ENCODE data around the gene NPIPA7.
"Not testable (repeated sequence)": the region's sequence is repeated elsewhere in the genome, so short reads cannot be mapped to it uniquely, and the experiment has no call there.

The NPIPA7 gene

DNA sequence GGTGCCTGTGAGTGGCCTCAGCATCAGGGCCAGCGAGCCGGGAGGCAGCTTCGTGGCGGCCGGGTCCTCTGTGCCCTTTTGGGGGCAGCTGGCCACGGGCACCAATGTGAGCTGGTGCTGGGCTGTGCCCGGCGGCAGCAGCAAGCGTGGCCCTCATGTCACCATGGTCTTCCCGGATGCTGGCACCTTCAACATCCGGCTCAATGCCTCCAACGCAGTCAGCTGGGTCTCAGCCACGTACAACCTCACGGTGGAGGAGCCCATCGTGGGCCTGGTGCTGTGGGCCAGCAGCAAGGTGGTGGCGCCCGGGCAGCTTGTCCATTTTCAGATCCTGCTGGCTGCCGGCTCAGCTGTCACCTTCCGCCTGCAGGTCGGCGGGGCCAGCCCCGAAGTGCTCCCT is 13.1 kb upstream of the NPIPA7 start:
- H3K18ac ChIP-seq (ENCODE audit: low read depth in 1 of 2, low read length in 2 of 2); H3K14ac ChIP-seq (ENCODE audit: low read length in 2 of 2); H2AFZ ChIP-seq (ENCODE audit: low read depth, low read length); H3K4ac ChIP-seq (ENCODE audit: low read depth in 1 of 2, low read length in 2 of 2); H3K9me3 ChIP-seq (ENCODE audit: control insufficient read depth, low read length); H3K79me1 ChIP-seq (replicated peaks; ENCODE audit: low read length, poor library complexity, severe bottlenecking); H3K36me3 ChIP-seq (ENCODE audit: control insufficient read depth in 1 of 2, insufficient read depth in 2 of 2, low read depth in 1 of 2, low read length in 2 of 2); H2BK15ac ChIP-seq (ENCODE audit: low read depth, poor library complexity, severe bottlenecking); H3K27me3 ChIP-seq (ENCODE audit: control insufficient read depth in 1 of 2, insufficient read depth in 1 of 2, low read length in 2 of 2); H4K8ac ChIP-seq (ENCODE audit: low read length); H3K4me3 ChIP-seq (ENCODE audit: insufficient read depth in 1 of 2, low read depth in 1 of 2, low read length in 2 of 2); H2BK12ac ChIP-seq (ENCODE audit: low read length in 2 of 2); H2AK5ac ChIP-seq (ENCODE audit: low read length, severe bottlenecking); H4K91ac ChIP-seq (ENCODE audit: low read length); H3K23ac ChIP-seq (ENCODE audit: low read length in 2 of 2); H2BK120ac ChIP-seq (ENCODE audit: low read depth, low read length); H3K9ac ChIP-seq (ENCODE audit: low read length); H3K4me1 ChIP-seq (ENCODE audit: control insufficient read depth, insufficient read depth, low read depth, low read length); H3K27ac ChIP-seq (ENCODE audit: low read length, poor library complexity, severe bottlenecking); DNase-seq; H3K4me2 ChIP-seq (ENCODE audit: low read length, poor library complexity, severe bottlenecking); H2BK5ac ChIP-seq (ENCODE audit: low read depth, low read length, poor library complexity, severe bottlenecking): not testable (repeated sequence)
- no CpG with 5 or more reads among the region's 22 CpGs for WGBS

DNA sequence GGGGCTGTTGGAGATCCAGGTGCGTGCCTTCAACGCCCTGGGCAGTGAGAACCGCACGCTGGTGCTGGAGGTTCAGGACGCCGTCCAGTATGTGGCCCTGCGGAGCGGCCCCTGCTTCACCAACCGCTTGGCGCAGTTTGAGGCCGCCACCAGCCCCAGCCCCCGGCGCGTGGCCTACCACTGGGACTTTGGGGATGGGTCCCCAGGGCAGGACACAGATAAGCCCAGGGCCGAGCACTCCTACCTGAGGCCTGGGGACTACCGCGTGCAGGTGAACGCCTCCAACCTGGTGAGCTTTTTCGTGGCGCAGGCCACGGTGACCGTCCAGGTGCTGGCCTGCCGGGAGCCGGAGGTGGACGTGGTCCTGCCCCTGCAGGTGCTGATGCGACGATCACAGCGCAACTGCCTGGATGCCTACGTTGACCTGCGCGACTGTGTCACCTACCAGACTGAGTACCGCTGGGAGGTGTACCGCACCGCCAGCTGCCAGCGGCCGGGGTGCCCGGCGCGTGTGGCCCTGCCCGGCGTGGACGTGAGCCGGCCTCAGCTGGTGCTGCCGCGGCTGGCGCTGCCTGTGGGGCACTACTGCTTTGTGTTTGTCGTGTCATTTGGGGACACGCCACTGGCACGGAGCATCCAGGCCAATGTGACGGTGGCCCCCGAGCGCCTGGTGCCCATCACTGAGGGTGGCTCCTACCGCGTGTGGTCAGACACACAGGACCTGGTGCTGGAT is 12.2 kb upstream of the NPIPA7 start:
- not testable (repeated sequence) for H3K4me1 ChIP-seq (ENCODE audit: control insufficient read depth, insufficient read depth, low read depth, low read length); H4K91ac ChIP-seq (ENCODE audit: low read length)

DNA sequence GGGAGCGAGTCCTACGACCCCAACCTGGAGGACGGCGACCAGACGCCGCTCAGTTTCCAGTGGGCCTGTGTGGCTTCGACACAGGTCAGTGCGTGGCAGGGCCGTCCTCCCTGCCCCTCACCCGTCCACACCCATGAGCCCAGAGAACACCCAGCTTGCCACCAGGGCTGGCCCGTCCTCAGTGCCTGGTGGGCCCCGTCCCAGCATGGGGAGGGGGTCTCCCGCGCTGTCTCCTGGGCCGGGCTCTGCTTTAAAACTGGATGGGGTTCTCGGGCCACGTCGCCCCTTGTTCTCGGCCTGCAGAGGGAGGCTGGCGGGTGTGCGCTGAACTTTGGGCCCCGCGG is 11.7 kb upstream of the NPIPA7 start:
- H3K4me1 ChIP-seq (ENCODE audit: control insufficient read depth, insufficient read depth, low read depth, low read length); H3K4ac ChIP-seq (ENCODE audit: low read depth in 1 of 2, low read length in 2 of 2); H3K4me2 ChIP-seq (ENCODE audit: low read length, poor library complexity, severe bottlenecking); H3K18ac ChIP-seq (ENCODE audit: low read depth in 1 of 2, low read length in 2 of 2); H2AFZ ChIP-seq (ENCODE audit: low read depth, low read length); H4K91ac ChIP-seq (ENCODE audit: low read length); H3K14ac ChIP-seq (ENCODE audit: low read length in 2 of 2); H2BK120ac ChIP-seq (ENCODE audit: low read depth, low read length); H3K27me3 ChIP-seq (ENCODE audit: control insufficient read depth in 1 of 2, insufficient read depth in 1 of 2, low read length in 2 of 2); DNase-seq; H2BK15ac ChIP-seq (ENCODE audit: low read depth, poor library complexity, severe bottlenecking); H4K8ac ChIP-seq (ENCODE audit: low read length); H3K9me3 ChIP-seq (ENCODE audit: control insufficient read depth, low read length); H3K36me3 ChIP-seq (ENCODE audit: control insufficient read depth in 1 of 2, insufficient read depth in 2 of 2, low read depth in 1 of 2, low read length in 2 of 2); H3K9ac ChIP-seq (ENCODE audit: low read length); H3K4me3 ChIP-seq (ENCODE audit: insufficient read depth in 1 of 2, low read depth in 1 of 2, low read length in 2 of 2); H2BK12ac ChIP-seq (ENCODE audit: low read length in 2 of 2); H2BK5ac ChIP-seq (ENCODE audit: low read depth, low read length, poor library complexity, severe bottlenecking); H3K23ac ChIP-seq (ENCODE audit: low read length in 2 of 2); H3K27ac ChIP-seq (ENCODE audit: low read length, poor library complexity, severe bottlenecking); H3K79me1 ChIP-seq (replicated peaks; ENCODE audit: low read length, poor library complexity, severe bottlenecking); H2AK5ac ChIP-seq (ENCODE audit: low read length, severe bottlenecking): not testable (repeated sequence)
- WGBS: no CpG with 5 or more reads among the region's 23 CpGs

More for the DNA sequence above, 12.2 kb upstream of the NPIPA7 start:
- not testable (repeated sequence) for H3K9ac ChIP-seq (ENCODE audit: low read length); H3K4me3 ChIP-seq (ENCODE audit: insufficient read depth in 1 of 2, low read depth in 1 of 2, low read length in 2 of 2); H3K27ac ChIP-seq (ENCODE audit: low read length, poor library complexity, severe bottlenecking); H4K8ac ChIP-seq (ENCODE audit: low read length); H3K79me1 ChIP-seq (replicated peaks; ENCODE audit: low read length, poor library complexity, severe bottlenecking); H2BK15ac ChIP-seq (ENCODE audit: low read depth, poor library complexity, severe bottlenecking); H2BK120ac ChIP-seq (ENCODE audit: low read depth, low read length); H3K14ac ChIP-seq (ENCODE audit: low read length in 2 of 2); H3K9me3 ChIP-seq (ENCODE audit: control insufficient read depth, low read length); H2BK5ac ChIP-seq (ENCODE audit: low read depth, low read length, poor library complexity, severe bottlenecking); H2AK5ac ChIP-seq (ENCODE audit: low read length, severe bottlenecking); H2AFZ ChIP-seq (ENCODE audit: low read depth, low read length); H3K18ac ChIP-seq (ENCODE audit: low read depth in 1 of 2, low read length in 2 of 2); H3K4ac ChIP-seq (ENCODE audit: low read depth in 1 of 2, low read length in 2 of 2); H2BK12ac ChIP-seq (ENCODE audit: low read length in 2 of 2); H3K27me3 ChIP-seq (ENCODE audit: control insufficient read depth in 1 of 2, insufficient read depth in 1 of 2, low read length in 2 of 2); H3K36me3 ChIP-seq (ENCODE audit: control insufficient read depth in 1 of 2, insufficient read depth in 2 of 2, low read depth in 1 of 2, low read length in 2 of 2); H3K4me2 ChIP-seq (ENCODE audit: low read length, poor library complexity, severe bottlenecking); DNase-seq; H3K23ac ChIP-seq (ENCODE audit: low read length in 2 of 2)
- 97% methylated on average over 11 of the region's 54 CpGs for WGBS

DNA sequence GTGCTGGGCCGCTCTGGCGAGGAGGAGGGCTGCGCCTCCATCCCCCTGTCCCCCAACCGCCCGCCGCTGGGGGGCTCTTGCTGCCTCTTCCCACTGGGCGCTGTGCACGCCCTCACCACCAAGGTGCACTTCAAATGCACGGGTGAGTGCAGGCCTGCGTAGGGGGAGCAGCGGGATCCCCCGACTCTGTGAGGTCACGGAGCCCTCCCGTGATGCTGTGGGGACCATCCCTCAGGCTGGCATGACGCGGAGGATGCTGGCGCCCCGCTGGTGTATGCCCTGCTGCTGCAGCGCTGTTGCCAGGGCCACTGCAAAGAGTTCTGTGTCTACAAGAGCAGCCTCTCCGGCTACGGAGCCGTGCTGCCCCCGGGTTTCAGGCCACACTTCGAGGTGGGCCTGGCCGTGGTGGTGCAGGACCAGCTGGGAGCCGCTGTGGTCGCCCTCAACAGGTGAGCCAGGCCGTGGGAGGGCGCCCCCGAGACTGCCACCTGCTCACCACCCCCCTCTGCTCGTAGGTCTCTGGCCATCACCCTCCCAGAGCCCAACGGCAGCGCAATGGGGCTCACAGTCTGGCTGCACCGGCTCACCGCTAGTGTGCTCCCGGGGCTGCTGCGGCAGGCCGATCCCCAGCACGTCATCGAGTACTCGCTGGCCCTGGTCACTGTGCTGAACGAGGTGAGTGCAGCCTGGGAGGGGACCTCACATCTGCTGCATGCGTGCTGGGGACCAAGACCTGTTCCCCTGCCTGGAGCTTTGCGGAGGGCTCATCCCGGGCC is 9.7 kb upstream of the NPIPA7 start:
- H3K79me1 ChIP-seq (replicated peaks; ENCODE audit: low read length, poor library complexity, severe bottlenecking); H3K18ac ChIP-seq (ENCODE audit: low read depth in 1 of 2, low read length in 2 of 2); H3K14ac ChIP-seq (ENCODE audit: low read length in 2 of 2); H2BK12ac ChIP-seq (ENCODE audit: low read length in 2 of 2); H3K4ac ChIP-seq (ENCODE audit: low read depth in 1 of 2, low read length in 2 of 2); H2BK120ac ChIP-seq (ENCODE audit: low read depth, low read length); H3K23ac ChIP-seq (ENCODE audit: low read length in 2 of 2); H3K4me3 ChIP-seq (ENCODE audit: insufficient read depth in 1 of 2, low read depth in 1 of 2, low read length in 2 of 2); H3K27ac ChIP-seq (ENCODE audit: low read length, poor library complexity, severe bottlenecking); H3K4me1 ChIP-seq (ENCODE audit: control insufficient read depth, insufficient read depth, low read depth, low read length); H3K27me3 ChIP-seq (ENCODE audit: control insufficient read depth in 1 of 2, insufficient read depth in 1 of 2, low read length in 2 of 2); H2BK5ac ChIP-seq (ENCODE audit: low read depth, low read length, poor library complexity, severe bottlenecking); H4K91ac ChIP-seq (ENCODE audit: low read length); H2BK15ac ChIP-seq (ENCODE audit: low read depth, poor library complexity, severe bottlenecking); H4K8ac ChIP-seq (ENCODE audit: low read length); H3K4me2 ChIP-seq (ENCODE audit: low read length, poor library complexity, severe bottlenecking); H3K9ac ChIP-seq (ENCODE audit: low read length); H3K9me3 ChIP-seq (ENCODE audit: control insufficient read depth, low read length); DNase-seq; H3K36me3 ChIP-seq (ENCODE audit: control insufficient read depth in 1 of 2, insufficient read depth in 2 of 2, low read depth in 1 of 2, low read length in 2 of 2); H2AFZ ChIP-seq (ENCODE audit: low read depth, low read length); H2AK5ac ChIP-seq (ENCODE audit: low read length, severe bottlenecking): not testable (repeated sequence)
- 90% methylated on average over 12 of the region's 45 CpGs for WGBS

Measured in mesenchymal stem cell (in vitro differentiated cells and primary cell).